HUDEP-2 (cell line): ENCODE results near the gene ABLIM2.

ENCODE experiments used
- DNase-seq, 76 experiments: peaks; one replicate each; lab custom pipeline; 2025; ENCODE audit not compliant: unreplicated experiment in 76 of 76; lab: John Stamatoyannopoulos, UW

The ABLIM2 gene

DNA sequence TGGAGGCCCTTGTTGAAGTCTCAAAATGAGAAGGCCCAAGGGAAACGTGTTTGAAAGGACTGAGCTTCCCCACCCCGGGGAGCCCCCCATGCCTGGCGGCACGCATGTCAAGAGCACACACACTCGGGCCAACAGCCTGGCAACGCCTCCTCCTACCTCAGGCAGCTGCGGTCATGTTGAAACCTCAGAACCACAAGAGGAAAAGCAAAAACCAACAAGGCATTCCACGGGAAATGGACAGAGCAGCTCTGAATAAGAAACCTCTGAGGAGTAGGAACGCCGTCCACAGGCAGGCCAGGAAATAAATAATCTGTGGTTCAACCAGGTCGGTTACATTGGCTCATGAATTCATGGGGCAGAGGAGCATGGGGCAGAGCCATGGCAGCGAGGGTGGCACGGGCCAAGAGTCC lies 123.2 kb downstream of the ABLIM2 start:
- DNase-seq = no peak

GRCh38 chr4:8033829-8034528 lies 124.6 kb downstream of the ABLIM2 start:
- DNase-seq = no peak

DNA sequence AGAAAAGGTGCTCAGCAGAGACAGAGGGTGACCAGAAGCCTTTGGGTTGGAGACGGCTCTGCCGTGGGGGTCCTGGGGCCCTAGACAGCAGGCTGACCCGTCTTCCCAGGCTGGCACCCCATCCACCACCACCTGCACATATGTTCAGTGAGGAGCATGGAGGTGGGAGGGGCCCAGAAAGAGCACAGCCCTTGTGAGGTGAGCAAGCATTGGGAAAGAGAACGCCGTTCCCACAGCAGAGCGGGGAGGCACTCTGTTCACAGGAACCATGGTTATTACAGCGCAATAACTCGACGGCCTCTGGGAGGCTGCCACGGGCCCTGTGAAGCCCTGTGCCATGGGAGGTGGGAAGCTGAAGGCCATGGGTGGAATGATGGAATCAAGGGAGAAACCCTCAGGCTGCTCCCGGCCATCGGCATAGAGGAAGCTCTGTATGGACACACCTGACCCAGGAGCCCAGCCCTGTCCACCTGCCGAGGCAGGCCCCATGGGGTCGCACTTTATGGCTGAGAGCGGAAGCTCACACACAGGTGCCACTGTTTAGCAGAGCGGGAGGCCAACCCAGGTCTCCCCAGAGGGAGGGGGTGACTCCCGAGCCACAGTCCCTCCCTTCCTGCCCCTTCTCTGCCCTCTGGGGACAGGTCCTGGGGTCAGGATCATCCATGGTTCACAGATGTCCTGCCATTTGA lies 125.4 kb downstream of the ABLIM2 start:
- DNase-seq = no peak

GRCh38 chr4:8032381-8032780 lies 126.2 kb downstream of the ABLIM2 start:
- no peak for DNase-seq

GRCh38 chr4:8030121-8030781 lies 128.4 kb downstream of the ABLIM2 start:
- no peak for DNase-seq

DNA sequence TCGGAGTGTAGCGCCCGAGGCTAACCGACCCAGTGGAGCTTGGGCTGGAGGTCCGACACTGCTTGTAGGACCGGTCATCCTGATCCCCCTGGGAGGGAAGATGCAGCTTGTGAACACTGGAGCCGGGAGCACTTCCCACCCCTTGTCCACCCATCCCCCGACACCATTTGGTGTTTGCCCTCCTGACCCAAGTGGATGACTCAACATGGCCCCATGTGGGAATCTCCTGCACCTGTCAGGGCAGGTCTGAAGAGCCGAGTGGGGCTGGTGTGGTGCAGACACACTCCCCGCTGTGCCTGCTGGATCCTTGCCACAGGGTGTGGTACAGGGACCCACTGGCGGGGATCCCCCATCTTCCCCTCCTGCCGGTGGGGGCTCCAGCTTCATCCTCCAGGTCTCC lies 128.9 kb downstream of the ABLIM2 start:
- DNase-seq = no peak

DNA sequence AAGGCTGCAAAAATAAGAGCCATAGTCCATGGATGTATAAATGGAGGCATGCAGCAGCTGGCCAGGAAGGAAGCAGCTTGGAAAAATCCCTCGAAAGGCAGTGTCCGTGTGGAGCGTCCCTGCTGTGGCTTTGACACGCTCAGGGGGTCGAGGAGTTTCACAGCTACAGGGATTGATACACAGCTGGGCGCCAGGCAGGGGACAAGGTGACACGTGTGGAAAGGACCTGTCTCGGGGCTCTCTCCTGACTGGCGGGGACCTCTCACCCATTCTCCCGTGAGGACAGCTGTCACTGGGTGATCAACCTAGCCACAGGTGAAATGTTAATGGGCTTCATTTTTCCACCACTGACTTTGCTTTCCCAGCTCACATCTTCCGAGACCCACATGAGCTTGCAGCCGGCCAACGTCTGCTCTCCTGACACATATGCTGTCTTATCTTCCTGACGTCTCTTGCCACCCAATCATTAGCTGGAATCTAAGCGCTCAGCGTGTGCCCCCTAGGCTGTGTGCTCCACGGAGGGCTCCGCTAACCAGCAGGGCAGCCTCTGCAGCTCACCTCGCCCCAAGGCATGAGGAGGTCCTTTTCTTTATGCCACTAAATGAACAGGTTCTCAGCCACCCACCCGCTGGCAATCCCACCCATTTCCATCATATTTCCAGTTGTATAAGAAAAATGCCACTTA lies 129.6 kb downstream of the ABLIM2 start:
- DNase-seq = no peak

- DNase-seq = no peak
Measured at GRCh38 chr4:8028368-8028767, 130.2 kb downstream of the ABLIM2 start.

DNA sequence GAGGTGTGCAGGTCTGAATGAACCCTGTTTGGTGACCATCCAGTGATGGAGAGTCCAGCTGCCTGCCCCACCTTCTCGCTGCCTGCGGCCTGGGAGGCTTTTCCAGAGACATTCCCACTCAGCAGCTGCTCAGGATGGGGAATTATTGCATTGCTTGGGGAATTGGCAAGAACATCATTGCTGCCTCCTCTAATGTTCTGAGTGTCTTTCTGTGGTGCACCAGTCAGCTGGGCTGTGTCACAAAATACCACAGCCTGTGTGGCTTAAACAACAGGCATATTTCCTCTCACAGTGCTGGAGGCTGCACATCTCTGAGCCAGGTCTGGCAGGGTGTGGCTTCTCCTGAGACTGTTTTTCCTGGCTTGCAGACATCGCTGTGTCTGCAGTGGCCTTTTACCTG lies 132.2 kb downstream of the ABLIM2 start:
- no peak for DNase-seq

DNA sequence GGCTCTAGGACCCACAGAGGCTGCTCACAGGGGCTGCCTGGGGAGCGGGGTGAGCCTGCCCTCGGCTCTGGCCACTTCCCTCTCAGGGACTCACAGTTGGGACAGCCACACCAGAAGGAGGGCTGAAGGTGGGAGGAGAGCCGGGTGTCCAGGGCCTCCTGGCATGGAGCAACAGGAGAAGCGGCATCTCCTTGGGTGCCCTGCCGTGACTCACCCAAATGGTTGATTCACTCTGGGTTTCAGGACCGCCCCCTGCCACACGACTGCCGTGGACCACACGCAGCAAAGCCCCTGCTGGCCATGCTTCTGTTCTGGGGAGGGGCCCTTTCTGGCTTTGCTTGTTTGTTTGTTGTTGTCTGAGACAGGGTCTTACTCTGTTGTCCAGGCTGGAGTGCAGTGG lies 132.9 kb downstream of the ABLIM2 start:
- no peak for DNase-seq

- no peak for DNase-seq
Measured at GRCh38 chr4:8024073-8024786, 134.4 kb downstream of the ABLIM2 start.

DNA sequence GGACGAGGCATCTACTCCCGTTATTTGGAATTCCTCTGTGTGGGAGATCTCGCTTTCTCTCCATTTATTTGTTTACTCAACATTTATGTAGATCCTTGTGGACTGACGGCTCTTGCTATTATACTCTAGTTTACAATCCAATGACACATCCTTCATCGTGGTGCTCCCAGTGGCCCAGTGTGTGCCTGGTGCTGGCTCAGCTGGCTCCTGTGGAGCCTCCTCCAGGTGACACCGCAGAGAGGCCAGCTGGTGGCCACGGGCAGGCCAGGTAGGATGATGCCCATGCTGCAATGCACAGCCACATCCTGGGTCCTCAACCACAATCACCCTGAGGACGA lies 134.9 kb downstream of the ABLIM2 start:
- DNase-seq = no peak

DNA sequence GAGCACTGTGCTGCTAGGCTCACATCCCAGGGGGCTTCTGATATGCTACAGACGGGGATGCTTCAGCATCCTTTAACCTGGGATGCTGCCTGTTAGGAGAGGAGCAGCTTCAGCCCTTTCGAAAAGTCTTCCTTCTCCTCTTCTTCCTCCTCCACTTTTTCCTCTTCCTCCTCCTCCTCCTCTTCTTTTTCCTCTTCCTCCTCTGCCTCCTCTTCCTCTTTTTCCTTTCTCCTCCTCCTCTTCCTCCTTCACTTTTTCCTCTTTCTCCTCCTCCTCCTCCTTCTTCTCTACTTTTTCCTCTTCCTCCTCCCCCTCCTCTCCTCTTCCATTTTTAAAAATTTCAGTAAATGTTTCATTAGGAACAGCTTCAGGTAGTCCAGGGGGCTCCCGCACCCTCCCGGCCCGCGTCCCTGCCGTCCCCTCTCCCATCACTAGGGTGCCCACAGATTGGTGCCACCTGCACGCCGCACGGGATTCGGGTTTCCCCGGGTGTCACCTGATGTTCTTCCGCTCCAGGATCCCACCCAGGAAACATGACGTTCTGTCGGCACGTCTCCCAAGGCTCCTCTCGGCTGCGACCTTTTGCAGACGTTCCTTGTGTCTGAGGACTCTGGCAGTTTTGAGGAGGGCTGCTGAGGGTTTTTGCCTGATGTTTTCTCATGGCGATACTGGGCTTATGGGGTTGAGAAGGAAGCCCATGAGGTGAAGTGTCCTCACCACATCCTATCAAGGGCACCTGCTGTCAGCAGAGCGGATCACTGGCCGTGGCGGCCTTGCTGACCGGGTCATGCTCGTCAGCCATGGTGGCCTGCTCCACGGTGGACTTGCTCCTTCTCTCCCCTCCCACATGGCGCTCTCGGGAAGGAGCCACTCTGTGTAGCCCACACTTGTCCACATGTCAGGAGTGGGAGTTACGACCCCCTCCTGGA lies 135.6 kb downstream of the ABLIM2 start:
- no peak for DNase-seq

GRCh38 chr4:8021796-8022195 lies 136.8 kb downstream of the ABLIM2 start:
- DNase-seq = no peak

GRCh38 chr4:8019396-8020365 lies 138.9 kb downstream of the ABLIM2 start:
- no peak for DNase-seq

- DNase-seq = no peak
Measured at GRCh38 chr4:8016527-8016926, 142.1 kb downstream of the ABLIM2 start.

DNA sequence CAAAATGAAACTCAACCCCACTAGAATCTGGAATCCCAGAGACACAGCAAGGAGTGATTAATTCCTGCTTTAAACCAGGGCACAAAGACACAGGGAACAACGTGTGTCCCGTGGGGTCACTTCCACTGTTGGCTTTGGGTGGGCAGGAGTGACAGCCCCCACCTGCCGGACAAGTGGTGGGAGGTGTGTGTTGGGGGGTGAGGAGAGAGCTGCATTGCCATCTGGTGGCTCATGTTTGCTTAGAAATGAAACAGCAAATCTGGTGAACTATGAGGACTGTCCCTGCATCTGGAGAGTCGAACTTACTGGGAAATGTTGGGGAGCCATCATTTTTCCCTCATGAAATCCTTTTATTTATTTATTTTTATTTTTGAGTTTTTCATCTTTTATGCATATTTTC lies 143.1 kb downstream of the ABLIM2 start:
- no peak for DNase-seq

DNA sequence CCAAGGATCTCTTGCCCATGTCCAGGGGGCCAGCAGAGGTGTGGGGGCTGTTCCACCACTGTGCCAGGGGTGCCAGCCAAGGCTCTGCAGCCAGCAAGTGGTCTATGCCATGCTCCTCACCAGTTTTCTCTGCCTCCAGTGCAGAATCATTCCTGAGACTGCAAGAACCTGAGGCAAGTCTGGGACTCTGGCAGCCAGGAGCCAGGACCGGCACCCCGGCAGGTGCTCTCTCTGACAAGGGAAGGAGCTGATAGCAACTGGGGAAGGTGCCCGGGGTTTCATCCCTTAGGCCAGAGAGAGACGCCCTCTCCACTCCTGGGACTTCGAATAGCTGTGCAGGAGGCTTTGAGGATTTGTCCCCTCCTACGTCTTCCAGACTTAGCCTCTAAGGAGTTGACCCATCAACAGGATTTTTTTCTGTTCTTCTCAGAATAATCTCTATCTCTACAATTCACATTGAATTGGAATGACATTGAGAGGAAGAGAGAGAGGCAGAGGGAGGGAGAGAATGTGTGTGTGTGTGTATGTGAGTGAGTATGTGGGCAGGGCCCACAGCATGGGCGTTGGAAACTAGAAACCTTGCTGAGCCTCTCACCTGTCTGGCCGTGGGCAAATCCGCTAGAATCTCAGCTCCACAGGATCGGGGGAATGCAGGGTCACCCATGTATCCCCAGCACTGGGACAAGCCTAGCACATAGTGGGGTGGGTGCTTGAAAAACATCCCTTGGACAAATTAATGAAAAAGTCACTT lies 144.5 kb downstream of the ABLIM2 start:
- DNase-seq = no peak
